Stimulated activated CD4-positive, alpha-beta T cell treated with anti-CD3 and anti-CD28 coated beads, Interleukin-12 subunit alpha, Interleukin-12 subunit beta, amount 100 ng/mL, for 24 hours (primary cell): ENCODE results near the gene C3orf18.

Experiments
- DNase-seq, 2 experiments: peaks; one replicate each; pipeline ENCODE4 v3.0.0-alpha.2; 2020; ENCODE audit warnings: low read depth in 2 of 2

Gene C3orf18

GRCh38 chr3:50551054-50551659 lies 16.4 kb downstream of the C3orf18 start:
- no peak for DNase-seq

GRCh38 chr3:50550079-50550736 lies 17.3 kb downstream of the C3orf18 start:
- peak in 1 of 2 experiments; percentile 68 for DNase-seq

GRCh38 chr3:50549226-50549625 lies 18.3 kb downstream of the C3orf18 start:
- no peak for DNase-seq

- DNase-seq = no peak
Observed at GRCh38 chr3:50545781-50546180, 21.8 kb downstream of the C3orf18 start.

- DNase-seq = peak; percentile 28 to 57
Observed at GRCh38 chr3:50542177-50543034, 25.1 kb downstream of the C3orf18 start.

- no peak for DNase-seq
Observed at GRCh38 chr3:50539356-50540286, 27.9 kb downstream of the C3orf18 start.

- no peak for DNase-seq
Observed at GRCh38 chr3:50537421-50538129, 30.0 kb downstream of the C3orf18 start.

- no peak for DNase-seq
Observed at GRCh38 chr3:50536471-50537180, 30.9 kb downstream of the C3orf18 start.

GRCh38 chr3:50534681-50535330 lies 32.7 kb downstream of the C3orf18 start:
- DNase-seq = no peak

- DNase-seq = no peak
Observed at GRCh38 chr3:50533807-50534461, 33.6 kb downstream of the C3orf18 start.

GRCh38 chr3:50533316-50533715 lies 34.2 kb downstream of the C3orf18 start:
- DNase-seq = no peak

- DNase-seq = no peak
Observed at GRCh38 chr3:50532062-50532705, 35.4 kb downstream of the C3orf18 start.

GRCh38 chr3:50531201-50531600 lies 36.3 kb downstream of the C3orf18 start:
- no peak for DNase-seq

GRCh38 chr3:50530001-50530970 lies 37.3 kb downstream of the C3orf18 start:
- DNase-seq = no peak

- peak; percentile 28 to 60 for DNase-seq
Observed at GRCh38 chr3:50525987-50526386, 41.6 kb downstream of the C3orf18 start.

GRCh38 chr3:50525191-50525910 lies 42.2 kb downstream of the C3orf18 start:
- DNase-seq = no peak

GRCh38 chr3:50524746-50525145 lies 42.8 kb downstream of the C3orf18 start:
- no peak for DNase-seq
